GM19324 (cell line): Measurements from ENCODE around the gene PRR7.
"Not testable (repeated sequence)": the region's sequence is repeated elsewhere in the genome, so short reads cannot be mapped to it uniquely, and the experiment has no call there.

Experiments
- ATAC-seq: cut with Tn5 transposase; IDR thresholded peaks from one replicate; pipeline ENCODE4 v1.9.1; 2021; ENCODE audit warnings: mild to moderate bottlenecking, moderate library complexity; ENCODE audit not compliant: unreplicated experiment, low FRiP score

PRR7 gene

DNA sequence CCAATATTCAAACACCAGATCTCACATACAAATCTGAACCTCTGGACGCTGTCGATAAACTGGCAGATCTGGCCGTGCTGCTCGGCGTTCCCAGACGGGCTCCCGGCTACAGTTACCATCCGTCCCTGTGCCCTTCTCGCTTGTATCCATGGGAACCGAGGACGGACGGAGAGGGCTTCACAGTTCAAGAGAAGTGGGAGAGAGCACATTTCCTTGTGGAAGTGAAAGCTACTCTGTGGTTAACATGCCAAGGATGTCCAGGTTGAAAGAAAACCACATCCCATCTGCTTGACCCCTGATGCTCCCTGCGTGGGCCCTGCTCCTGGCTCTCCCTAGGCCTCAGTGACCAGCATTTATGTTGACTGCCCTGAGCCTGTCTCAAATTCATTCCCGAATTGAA, 33.2 kb downstream of the PRR7 start:
- no peak for ATAC-seq

GRCh38 chr5:177482359-177482795, 35.8 kb downstream of the PRR7 start:
- no peak for ATAC-seq

DNA sequence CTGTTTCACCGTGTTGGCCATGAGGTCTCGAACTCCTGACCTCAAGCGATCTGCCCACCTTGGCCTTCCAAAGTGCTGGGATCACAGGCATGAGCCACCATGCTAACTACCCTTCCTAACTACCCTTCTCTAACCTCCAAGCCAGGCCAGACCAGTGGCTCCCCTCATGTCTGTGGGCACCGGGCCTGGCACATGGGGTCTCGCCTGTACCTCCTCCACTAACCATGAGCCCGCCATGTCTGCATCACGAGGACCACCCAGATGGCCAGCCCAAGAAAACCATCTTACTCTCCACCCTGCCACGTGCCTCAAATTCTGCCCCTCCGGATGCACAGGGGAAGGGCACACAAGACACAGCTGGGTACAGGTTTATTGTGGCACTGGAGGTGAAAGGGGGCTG, 36.4 kb downstream of the PRR7 start:
- ATAC-seq: no peak

GRCh38 chr5:177483994-177484901, 37.6 kb downstream of the PRR7 start:
- no peak for ATAC-seq

DNA sequence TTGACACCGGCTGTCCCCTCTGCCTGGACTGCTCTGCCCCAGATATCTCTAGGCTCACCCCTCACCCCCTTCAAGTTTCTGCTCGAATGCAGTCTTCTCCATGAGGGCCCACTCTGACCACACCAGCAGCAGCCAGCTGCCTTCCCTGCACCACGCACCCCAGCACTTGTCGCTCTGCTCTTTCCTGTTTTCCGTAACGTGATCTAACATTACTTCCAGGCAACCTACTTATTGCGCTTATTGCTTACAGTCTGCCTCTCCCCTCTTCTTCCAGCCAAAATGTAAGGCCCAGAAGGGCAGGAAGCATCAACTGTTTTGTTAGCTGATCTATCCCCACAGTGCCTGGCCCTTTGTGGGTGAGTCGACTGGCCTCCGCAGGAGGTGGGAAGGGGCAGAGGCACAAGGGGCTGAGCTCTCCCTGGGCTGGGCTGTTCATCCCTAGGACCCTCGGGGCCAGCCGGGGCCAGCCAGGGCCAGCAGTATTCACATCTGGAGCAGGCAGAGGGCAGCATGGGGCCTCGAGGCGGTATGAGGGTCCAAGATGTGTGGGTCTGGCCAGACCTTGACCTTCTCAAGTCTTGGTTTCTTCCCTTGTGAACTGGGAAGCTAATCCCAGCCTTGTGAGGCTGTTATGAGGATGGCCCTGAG, 38.4 kb downstream of the PRR7 start:
- no peak for ATAC-seq

- ATAC-seq: not testable (repeated sequence)
Observed at GRCh38 chr5:177485753-177486152, 39.1 kb downstream of the PRR7 start.

- no peak for ATAC-seq
Observed at GRCh38 chr5:177486256-177486655, 39.6 kb downstream of the PRR7 start.

- no peak for ATAC-seq
Observed at GRCh38 chr5:177487144-177487543, 40.5 kb downstream of the PRR7 start.

DNA sequence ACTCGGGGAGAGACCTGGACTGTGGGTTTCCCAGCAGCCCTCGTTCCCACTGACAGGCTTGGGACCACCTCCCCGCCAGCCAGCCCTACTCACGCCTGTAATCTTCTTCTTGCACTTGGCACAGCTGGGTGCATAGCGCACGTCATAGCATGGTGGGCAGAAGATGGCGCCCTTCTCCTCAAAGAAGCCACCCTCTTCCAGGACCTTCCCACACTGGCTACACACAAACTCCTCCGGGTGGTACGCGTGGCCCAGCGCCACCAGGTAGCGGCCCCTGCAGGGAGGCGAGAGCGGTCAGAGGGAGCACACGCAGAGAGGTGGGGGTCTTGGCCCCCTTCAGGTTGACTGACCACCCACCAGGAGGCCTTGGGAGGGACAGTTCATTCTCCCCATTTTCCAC, 41.4 kb downstream of the PRR7 start:
- no peak for ATAC-seq

GRCh38 chr5:177489119-177489716, 42.6 kb downstream of the PRR7 start:
- no peak for ATAC-seq

GRCh38 chr5:177490311-177490991, 43.8 kb downstream of the PRR7 start:
- ATAC-seq: no peak

GRCh38 chr5:177490992-177491391, 44.4 kb downstream of the PRR7 start:
- ATAC-seq: no peak

- no peak for ATAC-seq
Observed at GRCh38 chr5:177491429-177491945, 44.9 kb downstream of the PRR7 start.

GRCh38 chr5:177491983-177492746, 45.6 kb downstream of the PRR7 start:
- ATAC-seq: no peak

DNA sequence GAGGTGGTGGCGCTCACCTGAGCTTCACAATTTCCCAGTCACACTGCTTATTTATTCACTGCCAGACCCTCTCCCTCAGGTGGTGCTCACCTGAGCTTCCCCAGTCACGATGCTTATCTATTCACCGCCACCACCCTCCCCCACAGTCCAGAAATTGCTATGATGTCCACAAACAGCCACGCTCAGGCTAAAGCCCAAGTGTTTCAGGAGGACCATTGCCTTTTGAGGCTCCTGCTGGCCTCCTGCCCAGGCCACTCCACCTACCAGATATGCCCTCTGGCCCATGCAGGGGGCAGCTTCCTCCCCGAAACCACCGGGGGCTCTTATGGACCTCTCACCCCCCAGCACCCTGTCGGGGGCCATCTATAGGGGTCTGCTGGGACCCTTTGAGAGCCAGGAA, 46.2 kb downstream of the PRR7 start:
- no peak for ATAC-seq

DNA sequence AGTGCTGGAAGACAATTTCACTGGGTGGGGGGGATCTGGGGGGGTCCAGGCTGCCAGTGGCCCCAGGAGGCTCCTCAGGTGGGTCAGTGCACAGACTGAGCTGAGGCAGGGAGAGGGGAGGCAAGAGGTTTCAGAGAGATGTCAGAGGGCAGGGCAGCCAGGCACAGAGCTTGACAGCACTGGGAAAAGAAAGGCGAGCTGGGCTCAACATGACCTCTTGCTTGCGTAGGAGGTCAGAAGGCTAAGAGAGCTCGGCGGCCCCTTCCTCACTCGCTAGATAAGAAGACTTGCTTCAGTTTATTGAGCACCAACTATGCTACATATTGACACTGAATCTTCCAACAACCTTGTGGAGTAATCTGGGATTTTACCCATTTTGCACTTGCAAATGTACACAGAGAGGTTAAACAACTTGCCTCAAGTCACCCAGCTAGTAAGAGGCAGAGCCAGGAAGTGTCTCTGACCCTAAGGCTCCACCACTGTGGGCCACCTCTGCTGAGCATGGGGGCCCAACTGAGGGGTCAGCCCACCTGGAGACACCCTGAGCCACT, 47.3 kb downstream of the PRR7 start:
- no peak for ATAC-seq

DNA sequence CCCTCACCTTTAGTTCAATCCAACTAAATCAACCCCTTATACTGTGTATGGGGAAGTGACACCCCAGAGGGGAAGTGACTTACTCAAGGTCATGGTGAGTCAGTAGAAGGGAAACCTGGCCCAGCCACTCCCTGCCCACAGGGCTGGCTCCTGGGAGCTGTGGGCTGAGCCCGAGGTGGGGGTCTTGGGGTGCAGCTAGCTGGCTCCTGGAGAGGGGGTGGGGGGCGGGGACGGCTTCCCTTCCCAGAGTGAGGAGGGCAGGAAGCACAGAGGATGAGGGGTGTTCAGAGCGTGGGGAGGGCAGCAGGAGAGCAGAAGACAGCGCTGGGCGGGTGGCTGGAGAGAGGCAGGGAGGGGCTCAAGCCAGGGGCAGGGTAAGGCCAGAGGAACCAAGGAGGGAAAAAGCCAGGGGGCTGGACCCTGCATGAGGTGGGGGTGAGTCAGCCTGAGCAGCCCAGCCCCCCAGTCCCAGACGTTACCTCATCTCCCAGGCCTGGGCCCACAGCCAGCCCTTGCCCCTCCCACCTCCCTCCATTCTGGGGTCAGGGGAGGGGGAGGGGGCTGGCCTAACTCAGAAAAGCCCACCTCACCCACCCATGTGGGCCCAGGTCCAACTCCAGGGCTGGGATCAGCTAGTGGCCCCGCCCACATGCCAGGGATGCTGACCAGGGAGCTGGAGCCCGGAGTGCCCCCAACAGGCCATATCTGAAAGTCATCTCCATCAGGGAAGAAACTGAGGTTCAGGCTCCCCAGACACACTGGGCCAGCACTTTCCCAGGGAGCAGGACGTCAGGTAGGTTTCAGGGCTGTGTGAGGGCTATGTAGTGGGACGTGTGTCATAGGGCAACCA, 48.0 kb downstream of the PRR7 start:
- ATAC-seq: no peak

DNA sequence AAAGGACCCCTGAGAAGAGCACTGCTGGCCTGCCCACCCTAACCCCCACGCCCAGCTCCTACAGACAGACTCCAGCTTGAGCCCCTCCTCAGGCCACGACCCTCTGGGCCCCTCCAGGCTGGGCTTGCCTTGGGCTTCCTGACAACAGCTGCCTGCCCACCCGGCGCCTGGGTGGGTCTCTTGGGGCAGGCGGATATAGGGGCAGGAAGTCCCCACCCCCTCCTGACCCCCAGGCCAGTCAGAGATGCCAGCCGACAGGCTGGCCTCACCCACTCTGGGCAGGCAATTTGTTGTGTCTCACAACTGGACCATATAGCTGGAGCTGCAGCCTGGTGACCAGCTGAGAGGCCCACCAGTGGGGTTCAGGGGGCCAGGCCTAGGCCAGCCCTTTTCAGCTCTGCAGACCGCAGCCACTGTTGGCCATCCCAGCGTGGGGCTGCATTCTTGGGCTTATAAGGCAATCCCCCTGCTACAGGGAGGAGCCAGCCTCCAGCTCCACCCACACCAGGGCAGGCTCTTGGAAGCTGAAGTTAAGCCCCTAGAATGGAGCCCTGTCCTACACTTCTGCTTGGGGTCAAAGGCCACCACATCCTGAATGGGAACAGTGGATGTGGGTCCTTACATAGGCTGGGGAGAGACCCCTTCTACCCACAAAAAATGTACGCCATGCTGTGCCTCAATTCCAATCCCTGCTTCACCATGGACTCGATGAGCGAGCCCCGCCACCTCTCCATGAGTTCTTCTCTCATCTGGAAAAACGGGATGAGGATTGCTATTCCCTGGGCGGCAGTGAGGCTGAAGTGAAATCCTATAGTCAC, 48.8 kb downstream of the PRR7 start:
- no peak for ATAC-seq
